ENCODE results near the gene SLC7A10. TPM values are rescaled to one million over a fixed set of nuclear protein-coding genes. Genes with fewer than 3 reads are reported as not detected.

SLC7A10 gene
- total RNA-seq, 2 experiments from 2014 or later = not detected

GRCh38 chr19:33161201-33161600 lies 64.4 kb downstream of the SLC7A10 start:
- CTCF ChIA-PET = interaction anchor here (1.0 to 4.5 kb wide), 7 partner anchors 12 to 617 kb away, joined by 3 to 32 read pairs (median 9); no protein-coding TSS in a partner anchor
- intact Hi-C loops (cut with micrococcal nuclease) = no loop called here
- POLR2A ChIA-PET = interaction anchor here (1.0 to 5.9 kb wide), 2 partner anchors 10 to 15 kb away, joined by 4 to 52 read pairs; no protein-coding TSS in a partner anchor

GRCh38 chr19:33159893-33160292 lies 65.8 kb downstream of the SLC7A10 start:
- ChIA-PET CTCF (interaction anchor here (0.9 to 4.5 kb wide), 6 partner anchors 9 to 1186 kb away, joined by 3 to 32 read pairs (median 14); no protein-coding TSS in a partner anchor), POLR2A (interaction anchor here (0.6 to 5.9 kb wide), 4 partner anchors 16 to 1314 kb away, joined by 3 to 52 read pairs (median 3); partner anchors contain the start of gene GPATCH1)
- Mint-ChIP-seq H3K9me3 (peaks cover 4% of the 10 kb centered on the region), H3K27ac (peak overlapping the region; percentile 95), H3K4me3 (no peak overlapping the region), H3K36me3 (ENCODE audit: low read depth) (peaks cover 2% of the 10 kb centered on the region), H3K27me3 (no peaks in the 10 kb centered on the region), H3K4me1 (ENCODE audit: low read depth) (peaks cover 30% of the 10 kb centered on the region)
- DNase-seq (no peak), ATAC-seq (no peak)
- TF ChIP-seq, protein P1, sequence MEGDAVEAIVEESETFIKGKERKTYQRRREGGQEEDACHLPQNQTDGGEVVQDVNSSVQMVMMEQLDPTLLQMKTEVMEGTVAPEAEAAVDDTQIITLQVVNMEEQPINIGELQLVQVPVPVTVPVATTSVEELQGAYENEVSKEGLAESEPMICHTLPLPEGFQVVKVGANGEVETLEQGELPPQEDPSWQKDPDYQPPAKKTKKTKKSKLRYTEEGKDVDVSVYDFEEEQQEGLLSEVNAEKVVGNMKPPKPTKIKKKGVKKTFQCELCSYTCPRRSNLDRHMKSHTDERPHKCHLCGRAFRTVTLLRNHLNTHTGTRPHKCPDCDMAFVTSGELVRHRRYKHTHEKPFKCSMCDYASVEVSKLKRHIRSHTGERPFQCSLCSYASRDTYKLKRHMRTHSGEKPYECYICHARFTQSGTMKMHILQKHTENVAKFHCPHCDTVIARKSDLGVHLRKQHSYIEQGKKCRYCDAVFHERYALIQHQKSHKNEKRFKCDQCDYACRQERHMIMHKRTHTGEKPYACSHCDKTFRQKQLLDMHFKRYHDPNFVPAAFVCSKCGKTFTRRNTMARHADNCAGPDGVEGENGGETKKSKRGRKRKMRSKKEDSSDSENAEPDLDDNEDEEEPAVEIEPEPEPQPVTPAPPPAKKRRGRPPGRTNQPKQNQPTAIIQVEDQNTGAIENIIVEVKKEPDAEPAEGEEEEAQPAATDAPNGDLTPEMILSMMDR (IDR thresholded peaks at IDR 0.05) = no peak
- intact Hi-C loops (cut with micrococcal nuclease) = no loop called here

More at GRCh38 chr19:33161201-33161600, 64.4 kb downstream of the SLC7A10 start:
- no peak for DNase-seq
- Mint-ChIP-seq H3K36me3 (ENCODE audit: low read depth) (peaks cover 2% of the 10 kb centered on the region), H3K9me3 (peaks cover 4% of the 10 kb centered on the region), H3K4me1 (ENCODE audit: low read depth) (peaks cover 30% of the 10 kb centered on the region), H3K4me3 (no peak overlapping the region), H3K27ac (peak overlapping the region; percentile 95), H3K27me3 (no peaks in the 10 kb centered on the region)
- no peak for ATAC-seq
- TF ChIP-seq, protein P1 (IDR thresholded peaks at IDR 0.05) = no peak

GRCh38 chr19:33159149-33159548 lies 66.5 kb downstream of the SLC7A10 start:
- intact Hi-C loops (cut with micrococcal nuclease) = no loop called here
- ChIA-PET POLR2A (interaction anchor here (5.9 kb wide), 1 partner anchor 17 kb away, joined by 52 read pairs; no protein-coding TSS in a partner anchor), CTCF (interaction anchor here (2.6 to 4.5 kb wide), 4 partner anchors 14 to 25 kb away, joined by 9 to 32 read pairs (median 24); no protein-coding TSS in a partner anchor)
- Mint-ChIP-seq H3K4me1 (ENCODE audit: low read depth) (peaks cover 30% of the 10 kb centered on the region), H3K9me3 (peaks cover 4% of the 10 kb centered on the region), H3K27ac (no peak overlapping the region), H3K4me3 (no peak overlapping the region), H3K27me3 (no peaks in the 10 kb centered on the region), H3K36me3 (ENCODE audit: low read depth) (peaks cover 2% of the 10 kb centered on the region)
- DNase-seq (no peak), ATAC-seq (no peak)
- TF ChIP-seq, protein P1 (IDR thresholded peaks at IDR 0.05) = no peak

Other genes starting within 250 kb of the SLC7A10 start
- 1 to 10 TPM; 4.9 to 5.3 TPM for gene RHPN2, start 161.0 kb downstream of the SLC7A10 start, total RNA-seq
- 1 to 10 TPM; 8.7 to 9.6 TPM for gene GPATCH1, start 144.7 kb downstream of the SLC7A10 start, total RNA-seq
- not detected for gene WDR88, start 93.7 kb downstream of the SLC7A10 start, total RNA-seq
- gene LRP3, start 31.5 kb downstream of the SLC7A10 start, total RNA-seq = under 1 TPM; 0.27 to 0.31 TPM
- gene CEBPA, start 76.7 kb upstream of the SLC7A10 start, total RNA-seq = under 1 TPM; 0.34 to 0.45 TPM
- gene CEBPG, start 147.9 kb upstream of the SLC7A10 start, total RNA-seq = 10 to 100 TPM; 28.3 to 30.1 TPM

Measured in activated CD8-positive, alpha-beta T cell treated with anti-CD3 and anti-CD28 coated beads for 36 hours (primary cell).